HG03378 (cell line): Measurements from ENCODE around the gene CACNA1G.
A peak's percentile ranks its signal among the peaks of the same experiment; 100 is the strongest.

Source experiments
- ATAC-seq: cut with Tn5 transposase; IDR thresholded peaks from one replicate; pipeline ENCODE4 v1.9.1; 2021; ENCODE audit warnings: mild to moderate bottlenecking, moderate library complexity; ENCODE audit not compliant: unreplicated experiment

Gene CACNA1G

DNA sequence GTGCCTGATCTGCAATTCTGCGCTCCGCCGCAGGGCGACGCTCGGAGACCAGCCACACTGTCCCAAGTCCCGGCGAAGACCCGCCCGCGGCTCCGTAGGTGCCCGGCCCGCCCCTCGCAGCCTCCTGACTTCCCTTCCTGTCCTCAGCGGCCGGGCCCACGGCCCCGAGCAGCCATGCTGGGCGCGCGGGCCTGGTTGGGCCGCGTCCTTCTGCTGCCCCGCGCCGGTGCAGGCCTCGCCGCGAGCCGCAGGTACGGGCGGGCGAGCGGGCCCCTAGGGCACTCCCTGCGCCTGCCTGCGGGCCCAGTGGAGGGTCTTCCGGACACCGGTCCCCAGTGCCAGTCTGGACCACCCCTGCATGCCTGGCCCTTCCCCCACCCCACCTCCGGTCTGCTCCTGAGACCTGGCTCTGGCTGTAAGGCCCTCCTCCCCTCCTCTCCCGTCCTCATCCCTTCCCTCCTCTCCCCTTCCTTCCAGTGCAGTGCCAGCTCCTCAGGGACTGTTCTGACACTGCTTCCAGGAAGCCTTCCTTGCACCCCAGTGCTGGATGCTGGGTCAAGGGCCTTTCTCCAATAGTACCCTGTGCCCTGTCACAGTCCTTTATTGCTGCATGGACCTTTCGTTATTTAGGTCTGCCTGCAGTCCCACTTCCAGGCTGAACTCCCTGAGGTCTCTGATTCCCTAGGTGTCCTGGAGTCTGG lies 13.3 kb upstream of the CACNA1G start, which contains the start of gene SPATA20:
Gene SPATA20, plus strand, starts transcription at position 140 of the 701 bp plus-strand sequence. Its CDS starts 35 bp downstream, at position 175.
- peak; percentile 55 for ATAC-seq

DNA sequence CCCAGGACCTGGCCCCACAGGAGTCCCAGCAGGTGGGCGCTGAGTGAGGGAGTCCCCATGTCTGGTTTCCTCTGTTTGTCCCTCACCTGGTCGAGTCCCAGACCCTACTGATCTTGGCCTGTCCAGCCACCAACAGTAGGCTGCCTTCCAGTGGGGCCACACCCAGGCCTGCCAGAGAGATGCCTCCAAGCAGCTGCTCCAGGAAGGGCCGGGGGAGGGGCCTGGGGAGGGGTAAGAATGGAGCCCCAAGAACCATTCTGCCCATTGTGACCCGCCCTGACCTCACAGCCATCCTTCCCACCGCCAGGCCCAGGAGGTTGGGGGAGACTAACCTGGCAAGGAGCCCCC lies 12.8 kb upstream of the CACNA1G start:
- no peak for ATAC-seq

- no peak for ATAC-seq
These were observed 11.7 kb upstream of the CACNA1G start for GRCh38 chr17:50548831-50549230.

GRCh38 chr17:50549256-50549941 lies 11.1 kb upstream of the CACNA1G start:
- ATAC-seq: no peak

DNA sequence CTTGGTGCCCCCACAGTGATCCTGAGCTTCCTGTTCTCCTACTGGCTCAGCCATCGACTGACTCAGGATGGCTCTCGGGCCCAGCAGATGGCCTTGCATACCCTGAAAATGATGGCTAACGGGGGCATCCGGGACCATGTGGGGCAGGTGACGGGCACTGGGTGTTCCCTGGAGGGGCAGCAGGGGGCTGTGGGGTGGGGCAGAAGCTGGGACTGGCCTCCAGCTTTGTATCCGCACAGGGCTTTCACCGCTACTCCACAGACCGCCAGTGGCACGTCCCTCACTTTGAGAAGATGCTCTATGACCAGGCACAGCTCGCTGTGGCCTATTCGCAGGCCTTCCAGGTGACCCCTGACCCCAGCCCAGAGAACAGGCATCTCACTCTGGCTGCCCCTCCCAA lies 10.5 kb upstream of the CACNA1G start:
- no peak for ATAC-seq

- no peak for ATAC-seq
These were observed 9.7 kb upstream of the CACNA1G start for GRCh38 chr17:50550661-50551432.

- ATAC-seq: no peak
These were observed 9.1 kb upstream of the CACNA1G start for GRCh38 chr17:50551433-50551815.

GRCh38 chr17:50551884-50552283 lies 8.6 kb upstream of the CACNA1G start:
- ATAC-seq: no peak

- no peak for ATAC-seq
These were observed 6.3 kb upstream of the CACNA1G start for GRCh38 chr17:50554201-50554600.

GRCh38 chr17:50556803-50557202 lies 3.7 kb upstream of the CACNA1G start:
- no peak for ATAC-seq

DNA sequence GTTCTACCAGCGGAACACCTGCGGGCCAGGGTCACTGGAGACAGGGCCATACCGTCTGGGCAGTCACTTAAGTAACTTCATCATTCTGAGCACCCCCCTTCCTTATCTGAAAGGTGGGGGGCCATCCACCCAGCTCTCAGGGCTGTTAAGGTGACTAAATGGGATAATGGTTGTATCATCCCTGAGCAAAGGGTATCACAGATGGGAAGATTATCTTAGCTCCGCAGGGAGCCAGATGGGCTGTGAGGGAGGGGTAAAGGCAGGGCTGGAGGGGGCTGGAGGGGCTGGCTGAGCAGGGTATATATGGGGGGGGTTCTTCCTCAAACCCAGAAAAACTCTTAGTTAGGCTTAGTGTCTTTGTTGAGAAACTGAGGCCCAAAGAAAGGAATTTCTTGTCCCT lies 2.9 kb upstream of the CACNA1G start:
- ATAC-seq: no peak

DNA sequence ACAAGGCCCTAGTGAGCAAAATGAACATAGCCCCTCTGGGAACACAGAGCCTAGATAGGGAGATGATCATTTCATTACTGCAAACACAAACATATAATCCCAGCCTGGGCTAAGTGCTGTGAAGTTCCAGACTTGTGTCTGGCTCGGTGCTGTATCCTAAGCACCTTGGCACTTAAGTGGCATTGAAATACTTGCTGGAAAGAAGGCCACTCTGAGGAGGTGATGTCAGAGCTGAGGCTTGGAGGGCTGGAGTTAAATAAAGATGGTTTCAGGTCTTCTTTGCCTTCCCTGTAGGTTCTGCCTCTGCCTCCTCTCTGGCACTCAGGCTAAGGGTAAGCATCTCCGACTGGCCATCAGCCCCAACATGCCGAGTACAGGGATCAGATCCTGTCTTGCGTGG lies 2.4 kb upstream of the CACNA1G start:
- no peak for ATAC-seq

DNA sequence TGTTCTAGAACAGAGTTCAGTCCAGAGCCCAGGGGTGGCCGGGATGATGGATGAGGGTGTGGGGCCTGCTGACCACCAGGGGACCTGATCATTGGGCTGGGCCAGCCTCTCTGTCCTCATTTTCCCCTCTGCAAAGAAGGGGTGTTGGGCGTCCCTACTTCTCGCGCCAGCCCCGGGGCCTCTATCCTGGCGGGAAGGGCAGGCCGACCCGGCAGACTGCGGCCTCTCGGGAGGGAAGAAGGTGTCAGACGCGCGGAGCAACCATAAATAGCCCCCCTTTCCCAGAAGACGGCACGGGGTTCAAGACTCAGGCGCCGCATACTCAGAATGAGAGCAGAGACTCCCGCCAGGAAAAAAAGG lies 2.0 kb upstream of the CACNA1G start:
- ATAC-seq: no peak

DNA sequence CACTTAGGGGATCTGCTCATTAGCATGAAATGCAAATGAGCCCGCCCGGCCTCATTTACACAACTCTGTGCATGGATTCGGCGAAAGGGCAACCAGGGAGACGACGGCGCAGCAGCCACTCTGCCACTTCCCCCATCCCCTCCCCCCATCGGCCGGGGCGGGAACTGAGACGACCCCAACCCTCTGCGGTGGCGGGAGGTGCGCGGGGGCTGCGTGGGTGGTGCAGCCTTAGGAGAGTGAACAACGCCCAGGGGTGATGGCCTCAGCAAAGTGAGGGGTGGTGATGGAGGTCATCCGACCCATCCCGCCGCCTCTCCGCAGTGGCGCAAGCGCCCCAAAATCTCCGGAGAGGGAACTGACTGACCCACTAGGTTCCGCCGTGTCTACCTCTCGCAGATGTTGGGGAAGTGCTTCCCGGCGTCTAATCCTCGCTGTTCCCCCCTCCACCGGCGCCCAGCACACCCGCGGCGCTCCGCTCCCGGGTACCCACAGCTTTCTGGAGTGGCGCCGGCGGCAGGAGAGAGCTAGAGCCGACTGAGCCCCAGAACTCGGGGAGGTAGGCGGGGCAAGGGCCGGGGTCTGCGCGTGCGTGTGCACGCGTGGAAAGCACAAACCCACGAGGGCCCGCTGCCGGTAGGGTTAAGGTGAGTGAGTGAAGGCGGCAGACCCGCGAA lies 1.4 kb upstream of the CACNA1G start:
- no peak for ATAC-seq

DNA sequence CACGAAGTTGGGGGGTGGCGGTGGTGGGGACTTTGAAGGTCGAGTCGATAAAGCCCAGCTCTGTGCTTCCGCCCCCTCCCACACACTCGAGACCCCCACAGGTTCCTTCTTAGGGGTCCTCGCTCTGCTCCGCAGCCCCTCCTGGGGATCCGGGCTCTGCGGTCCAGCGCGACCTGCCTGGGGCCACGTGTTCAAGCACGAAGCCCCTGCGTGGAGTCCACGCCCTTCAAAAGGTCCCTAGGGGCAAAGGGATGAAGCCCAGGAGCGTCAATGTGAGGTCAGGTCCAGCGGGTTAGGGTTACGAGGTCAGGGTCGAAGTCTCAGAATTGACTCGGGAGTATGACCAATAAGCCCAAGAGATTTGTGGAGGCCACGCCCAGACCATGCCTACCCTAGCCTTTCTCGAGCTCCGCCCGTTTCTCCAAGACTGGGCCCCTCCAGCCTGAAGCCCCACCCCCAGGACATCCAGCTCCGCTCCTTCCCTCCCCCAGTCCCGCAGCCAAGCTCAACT lies 786 bp upstream of the CACNA1G start:
- ATAC-seq: no peak

- ATAC-seq: no peak
These were observed 623 bp downstream of the CACNA1G start for GRCh38 chr17:50560931-50561745.

DNA sequence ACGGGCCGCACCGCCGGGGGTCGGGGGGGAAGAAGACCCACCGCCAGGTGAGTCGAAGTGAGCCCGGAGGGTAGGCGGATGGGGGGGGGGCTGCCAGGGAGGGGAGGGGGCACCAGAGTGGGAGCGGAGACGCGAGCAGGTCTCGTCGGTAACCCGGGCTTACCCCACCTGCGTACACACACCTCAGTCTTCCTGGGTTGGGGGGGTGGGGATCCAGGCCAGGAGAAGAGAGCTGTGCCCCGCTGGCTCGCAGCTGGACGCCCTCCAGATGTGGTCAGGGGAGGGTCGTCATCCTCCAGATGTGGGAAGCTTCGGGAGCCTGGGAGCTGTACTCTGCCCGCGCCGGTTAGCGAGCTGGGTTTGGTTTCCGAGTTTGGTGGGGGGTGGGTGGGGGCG lies 1.2 kb downstream of the CACNA1G start:
- no peak for ATAC-seq

GRCh38 chr17:50562242-50563091 lies 2.0 kb downstream of the CACNA1G start:
- no peak for ATAC-seq

DNA sequence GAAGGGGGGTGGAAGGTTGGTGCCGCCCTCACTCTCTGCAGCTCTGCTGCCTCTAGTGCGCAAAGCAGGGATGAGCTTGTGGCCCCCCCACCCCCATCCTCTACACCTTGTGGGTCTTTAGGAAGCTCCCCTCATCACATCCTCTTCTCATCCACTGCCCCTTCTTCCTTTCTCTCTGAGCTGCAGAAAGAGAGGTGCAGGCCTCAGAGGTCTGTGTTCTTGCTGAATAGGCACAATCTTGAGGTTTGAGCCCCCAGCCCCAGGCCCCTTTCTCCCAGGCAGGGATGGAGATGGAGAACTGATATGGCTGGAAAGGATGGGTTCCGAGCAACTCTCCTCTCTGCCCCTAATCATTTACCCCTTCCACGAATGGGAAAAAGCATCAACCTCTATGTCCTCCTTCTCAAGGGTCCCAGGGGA lies 2.6 kb downstream of the CACNA1G start:
- ATAC-seq: no peak
